HEK293 (cell line): ENCODE measurements around the gene TMEM184A.

ENCODE experiments used
- CTCF ChIA-PET: fragments of 350-600 bp; formaldehyde crosslinking; extraction: SDS; loops from one replicate; lab custom pipeline; 2021; ENCODE audit warnings: antibody characterized with exemption; lab: Yijun Ruan, JAX
- POLR2A ChIA-PET: fragments of 300-600 bp; formaldehyde crosslinking; extraction: SDS; loops from one replicate; lab custom pipeline; 2020; ENCODE audit warnings: antibody characterized with exemption, inconsistent platforms; lab: Yijun Ruan, JAX
- H3K27ac ChIP-seq: fragments of 200-500 bp; sonication (Bioruptor generic); 2 replicates; pipeline ENCODE4 v1.5.1; 2014; ENCODE audit warnings: low read depth, low read length, control low read depth, inconsistent platforms; ENCODE audit errors: extremely low read depth
- H3K36me3 ChIP-seq, 2 experiments: fragments of 200-500 bp in 1 of 2; sonication (Bioruptor generic) in 1 of 2; 1 replicate in 1 of 2; 2 replicates in 1 of 2; pipeline ENCODE4 v1.5.1; 2014 to 2017; ENCODE audit warnings: inconsistent platforms in 2 of 2, low read length in 2 of 2; ENCODE audit not compliant: control insufficient read depth in 2 of 2, insufficient read depth in 1 of 2
- H3K4me1 ChIP-seq: fragments of 200-500 bp; sonication (Bioruptor generic); 2 replicates; pipeline ENCODE4 v1.5.1; 2014; ENCODE audit warnings: mild to moderate bottlenecking, low read length, inconsistent platforms; ENCODE audit not compliant: control insufficient read depth, insufficient read depth
- H3K4me3 ChIP-seq: 2 replicates; pipeline ENCODE4 v1.5.1; 2011; ENCODE audit warnings: low read depth, mild to moderate bottlenecking, control low read depth, low read length, moderate library complexity
- H3K9me3 ChIP-seq: fragments of 200-500 bp; sonication (Bioruptor generic); 2 replicates; pipeline ENCODE4 v1.5.1; 2014; ENCODE audit warnings: low read depth, low read length, inconsistent platforms; ENCODE audit not compliant: control insufficient read depth, insufficient read depth
- GFI1B ChIP-seq: fragments of 450-650 bp; formaldehyde crosslinking; IDR thresholded peaks from 2 replicates; pipeline ENCODE4 v1.5.1; 2016; ENCODE audit warnings: missing biosample characterization, missing genetic modification characterization
- HOXC10 ChIP-seq: sonication (generic); formaldehyde crosslinking; IDR thresholded peaks from 2 replicates; pipeline ENCODE4 v1.8.1; 2023; ENCODE audit warnings: mild to moderate bottlenecking, missing genetic modification reagents
- ZFP41 ChIP-seq: fragments of 450-650 bp; formaldehyde crosslinking; IDR thresholded peaks from 2 replicates; pipeline ENCODE4 v1.5.1; 2016; ENCODE audit warnings: missing biosample characterization, missing genetic modification characterization, borderline replicate concordance
- ZNF112 ChIP-seq: fragments of 450-650 bp; formaldehyde crosslinking; IDR thresholded peaks from 2 replicates; pipeline ENCODE4 v1.5.0; 2017; ENCODE audit warnings: missing biosample characterization, missing genetic modification characterization
- ZNF2 ChIP-seq: fragments of 450-650 bp; formaldehyde crosslinking; IDR thresholded peaks from 2 replicates; pipeline ENCODE4 v1.5.1; 2016; ENCODE audit warnings: missing biosample characterization, missing genetic modification characterization
- ZNF266 ChIP-seq: fragments of 450-650 bp; formaldehyde crosslinking; IDR thresholded peaks from 2 replicates; pipeline ENCODE4 v1.5.1; 2016; ENCODE audit warnings: missing biosample characterization, missing genetic modification characterization, low read depth
- ZNF394 ChIP-seq: fragments of 450-650 bp; formaldehyde crosslinking; IDR thresholded peaks from 2 replicates; pipeline ENCODE4 v1.5.1; 2016; ENCODE audit warnings: missing biosample characterization, missing genetic modification characterization, mild to moderate bottlenecking, moderate library complexity, borderline replicate concordance
- ZNF626 ChIP-seq: fragments of 450-650 bp; sonication (Bioruptor Pico); formaldehyde crosslinking; IDR thresholded peaks from 2 replicates; pipeline ENCODE4 v1.5.1; 2018; ENCODE audit warnings: missing biosample characterization, missing genetic modification characterization, inconsistent platforms
- ZNF791 ChIP-seq: fragments of 450-650 bp; formaldehyde crosslinking; IDR thresholded peaks from 2 replicates; pipeline ENCODE4 v1.5.1; 2016; ENCODE audit warnings: missing biosample characterization, missing genetic modification characterization
- TF ChIP-seq, protein P1 (sequence below): IDR thresholded peaks from 2 replicates; pipeline ENCODE4 v1.6.1; 2011; ENCODE audit warnings: mild to moderate bottlenecking, low read depth, low read length, borderline replicate concordance
- TF ChIP-seq, protein P2 (sequence below): fragments of 450-650 bp; formaldehyde crosslinking; IDR thresholded peaks from 2 replicates; pipeline ENCODE4 v1.5.1; 2016; ENCODE audit warnings: missing biosample characterization, missing genetic modification characterization
- TF ChIP-seq, protein P3 (sequence below): sonication (generic); formaldehyde crosslinking; IDR thresholded peaks from 2 replicates; pipeline ENCODE4 v1.8.1; 2022; ENCODE audit warnings: mild to moderate bottlenecking, moderate library complexity, missing genetic modification reagents
- TF ChIP-seq, protein P4 (sequence below): fragments of 450-650 bp; formaldehyde crosslinking; IDR thresholded peaks from 2 replicates; pipeline ENCODE4 v1.5.1; 2016; ENCODE audit warnings: missing biosample characterization, missing genetic modification characterization, borderline replicate concordance

The TMEM184A gene

DNA sequence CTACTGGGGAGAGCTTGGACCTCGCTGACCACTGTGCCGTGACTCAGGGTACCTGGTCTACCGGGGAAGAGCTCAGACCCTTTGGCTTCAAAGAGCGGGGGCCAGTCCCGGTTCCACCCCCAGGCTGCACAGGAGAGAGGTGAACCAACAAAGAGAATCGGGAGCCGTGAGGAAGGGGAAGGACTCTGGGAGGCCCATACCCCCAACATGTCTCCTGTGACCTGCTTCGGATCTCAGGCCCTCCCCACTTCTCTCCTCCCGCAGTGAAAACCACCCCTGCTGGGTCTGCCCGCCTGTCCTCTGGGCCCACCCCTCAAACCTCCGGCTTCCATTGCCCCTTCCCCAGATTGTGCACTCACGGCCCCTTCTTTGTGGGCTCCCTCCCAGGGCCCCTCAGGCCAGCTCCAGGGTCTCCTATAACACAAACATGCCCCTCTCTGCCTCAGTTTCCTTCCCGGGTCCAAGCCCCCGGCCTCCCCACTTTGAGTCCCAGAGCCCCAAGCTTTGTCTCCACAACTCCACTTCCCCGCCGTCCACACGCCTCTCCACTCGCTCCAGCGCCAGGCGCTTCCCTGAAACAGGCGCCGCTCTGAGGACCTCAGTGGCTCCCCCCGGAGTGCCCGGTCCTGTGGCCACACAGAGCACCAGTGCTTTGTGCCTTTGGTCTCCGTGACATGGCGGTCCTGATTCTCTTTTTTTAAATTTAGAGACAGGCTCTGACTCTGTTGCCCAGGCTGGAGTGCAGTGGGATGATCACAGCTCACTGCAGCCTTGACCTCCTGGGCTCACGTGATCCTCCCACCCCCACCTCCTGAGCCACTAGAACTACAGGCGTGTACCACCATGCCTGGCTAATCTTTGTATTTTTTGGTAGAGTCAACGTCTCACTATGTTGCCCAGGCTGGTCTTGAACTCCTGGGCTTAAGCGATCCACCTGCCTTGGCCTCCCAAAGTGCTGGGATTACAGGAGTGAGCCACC lies 44.3 kb downstream of the TMEM184A start (continued):
- TF ChIP-seq, protein P1, sequence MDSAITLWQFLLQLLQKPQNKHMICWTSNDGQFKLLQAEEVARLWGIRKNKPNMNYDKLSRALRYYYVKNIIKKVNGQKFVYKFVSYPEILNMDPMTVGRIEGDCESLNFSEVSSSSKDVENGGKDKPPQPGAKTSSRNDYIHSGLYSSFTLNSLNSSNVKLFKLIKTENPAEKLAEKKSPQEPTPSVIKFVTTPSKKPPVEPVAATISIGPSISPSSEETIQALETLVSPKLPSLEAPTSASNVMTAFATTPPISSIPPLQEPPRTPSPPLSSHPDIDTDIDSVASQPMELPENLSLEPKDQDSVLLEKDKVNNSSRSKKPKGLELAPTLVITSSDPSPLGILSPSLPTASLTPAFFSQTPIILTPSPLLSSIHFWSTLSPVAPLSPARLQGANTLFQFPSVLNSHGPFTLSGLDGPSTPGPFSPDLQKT, result no peak
- TF ChIP-seq, all 188 proteins: peak for 0

DNA sequence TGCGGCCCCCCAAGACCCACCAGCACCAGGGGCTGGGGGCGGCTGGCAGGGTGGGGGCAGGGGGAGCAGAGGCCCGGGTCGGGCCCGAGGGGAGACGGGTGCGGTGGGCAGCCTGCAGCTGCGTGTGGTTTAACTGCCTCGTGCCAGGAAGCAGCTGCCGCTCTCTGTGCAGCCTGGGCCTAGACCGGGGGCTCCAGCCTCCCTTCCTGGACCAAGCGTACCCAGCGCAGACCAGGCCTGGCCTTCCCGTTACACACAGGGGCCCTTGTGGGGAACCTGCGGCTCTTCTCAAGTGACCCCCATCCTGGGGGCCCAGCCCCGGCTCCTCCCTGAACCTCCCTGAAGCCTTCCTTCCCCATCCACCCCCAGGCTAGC lies 45.2 kb downstream of the TMEM184A start:
- CTCF ChIA-PET, result no interaction called here
- POLR2A ChIA-PET, result interaction anchor here (1.2 to 1.5 kb wide), 2 partner anchors 25 to 60 kb away, joined by 3 read pairs; no protein-coding TSS in a partner anchor
- TF ChIP-seq ZNF626 (tag by site-specific recombination) (no peak), ZNF112 (tag by site-specific recombination) (no peak), HOXC10 (no peak), ZNF2 (tag by site-specific recombination) (no peak), ZNF791 (tag by site-specific recombination) (no peak), ZNF394 (tag by site-specific recombination) (no peak), GFI1B (tag by site-specific recombination) (no peak), ZFP41 (tag by site-specific recombination) (no peak), ZNF266 (tag by site-specific recombination) (no peak)
- TF ChIP-seq, protein P2, sequence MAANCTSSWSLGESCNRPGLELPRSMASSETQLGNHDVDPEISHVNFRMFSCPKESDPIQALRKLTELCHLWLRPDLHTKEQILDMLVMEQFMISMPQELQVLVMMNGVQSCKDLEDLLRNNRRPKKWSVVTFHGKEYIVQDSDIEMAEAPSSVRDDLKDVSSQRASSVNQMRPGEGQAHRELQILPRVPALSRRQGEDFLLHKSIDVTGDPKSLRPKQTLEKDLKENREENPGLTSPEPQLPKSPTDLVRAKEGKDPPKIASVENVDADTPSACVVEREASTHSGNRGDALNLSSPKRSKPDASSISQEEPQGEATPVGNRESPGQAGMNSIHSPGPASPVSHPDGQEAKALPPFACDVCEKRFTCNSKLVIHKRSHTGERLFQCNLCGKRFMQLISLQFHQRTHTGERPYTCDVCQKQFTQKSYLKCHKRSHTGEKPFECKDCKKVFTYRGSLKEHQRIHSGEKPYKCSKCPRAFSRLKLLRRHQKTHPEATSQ, result no peak
- TF ChIP-seq, protein P3, sequence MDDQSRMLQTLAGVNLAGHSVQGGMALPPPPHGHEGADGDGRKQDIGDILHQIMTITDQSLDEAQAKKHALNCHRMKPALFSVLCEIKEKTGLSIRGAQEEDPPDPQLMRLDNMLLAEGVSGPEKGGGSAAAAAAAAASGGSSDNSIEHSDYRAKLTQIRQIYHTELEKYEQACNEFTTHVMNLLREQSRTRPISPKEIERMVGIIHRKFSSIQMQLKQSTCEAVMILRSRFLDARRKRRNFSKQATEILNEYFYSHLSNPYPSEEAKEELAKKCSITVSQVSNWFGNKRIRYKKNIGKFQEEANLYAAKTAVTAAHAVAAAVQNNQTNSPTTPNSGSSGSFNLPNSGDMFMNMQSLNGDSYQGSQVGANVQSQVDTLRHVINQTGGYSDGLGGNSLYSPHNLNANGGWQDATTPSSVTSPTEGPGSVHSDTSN, result no peak
- TF ChIP-seq, protein P4, sequence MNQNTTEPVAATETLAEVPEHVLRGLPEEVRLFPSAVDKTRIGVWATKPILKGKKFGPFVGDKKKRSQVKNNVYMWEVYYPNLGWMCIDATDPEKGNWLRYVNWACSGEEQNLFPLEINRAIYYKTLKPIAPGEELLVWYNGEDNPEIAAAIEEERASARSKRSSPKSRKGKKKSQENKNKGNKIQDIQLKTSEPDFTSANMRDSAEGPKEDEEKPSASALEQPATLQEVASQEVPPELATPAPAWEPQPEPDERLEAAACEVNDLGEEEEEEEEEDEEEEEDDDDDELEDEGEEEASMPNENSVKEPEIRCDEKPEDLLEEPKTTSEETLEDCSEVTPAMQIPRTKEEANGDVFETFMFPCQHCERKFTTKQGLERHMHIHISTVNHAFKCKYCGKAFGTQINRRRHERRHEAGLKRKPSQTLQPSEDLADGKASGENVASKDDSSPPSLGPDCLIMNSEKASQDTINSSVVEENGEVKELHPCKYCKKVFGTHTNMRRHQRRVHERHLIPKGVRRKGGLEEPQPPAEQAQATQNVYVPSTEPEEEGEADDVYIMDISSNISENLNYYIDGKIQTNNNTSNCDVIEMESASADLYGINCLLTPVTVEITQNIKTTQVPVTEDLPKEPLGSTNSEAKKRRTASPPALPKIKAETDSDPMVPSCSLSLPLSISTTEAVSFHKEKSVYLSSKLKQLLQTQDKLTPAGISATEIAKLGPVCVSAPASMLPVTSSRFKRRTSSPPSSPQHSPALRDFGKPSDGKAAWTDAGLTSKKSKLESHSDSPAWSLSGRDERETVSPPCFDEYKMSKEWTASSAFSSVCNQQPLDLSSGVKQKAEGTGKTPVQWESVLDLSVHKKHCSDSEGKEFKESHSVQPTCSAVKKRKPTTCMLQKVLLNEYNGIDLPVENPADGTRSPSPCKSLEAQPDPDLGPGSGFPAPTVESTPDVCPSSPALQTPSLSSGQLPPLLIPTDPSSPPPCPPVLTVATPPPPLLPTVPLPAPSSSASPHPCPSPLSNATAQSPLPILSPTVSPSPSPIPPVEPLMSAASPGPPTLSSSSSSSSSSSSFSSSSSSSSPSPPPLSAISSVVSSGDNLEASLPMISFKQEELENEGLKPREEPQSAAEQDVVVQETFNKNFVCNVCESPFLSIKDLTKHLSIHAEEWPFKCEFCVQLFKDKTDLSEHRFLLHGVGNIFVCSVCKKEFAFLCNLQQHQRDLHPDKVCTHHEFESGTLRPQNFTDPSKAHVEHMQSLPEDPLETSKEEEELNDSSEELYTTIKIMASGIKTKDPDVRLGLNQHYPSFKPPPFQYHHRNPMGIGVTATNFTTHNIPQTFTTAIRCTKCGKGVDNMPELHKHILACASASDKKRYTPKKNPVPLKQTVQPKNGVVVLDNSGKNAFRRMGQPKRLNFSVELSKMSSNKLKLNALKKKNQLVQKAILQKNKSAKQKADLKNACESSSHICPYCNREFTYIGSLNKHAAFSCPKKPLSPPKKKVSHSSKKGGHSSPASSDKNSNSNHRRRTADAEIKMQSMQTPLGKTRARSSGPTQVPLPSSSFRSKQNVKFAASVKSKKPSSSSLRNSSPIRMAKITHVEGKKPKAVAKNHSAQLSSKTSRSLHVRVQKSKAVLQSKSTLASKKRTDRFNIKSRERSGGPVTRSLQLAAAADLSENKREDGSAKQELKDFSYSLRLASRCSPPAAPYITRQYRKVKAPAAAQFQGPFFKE, result no peak
- Histone ChIP-seq H3K36me3 (no peaks in the 10 kb centered on the region), H3K27ac (no peak overlapping the region), H3K4me3 (no peak overlapping the region), H3K9me3 (no peaks in the 10 kb centered on the region), H3K4me1 (no peaks in the 10 kb centered on the region)
